ENCODE measurements around the gene PWWP2B. TPM values are rescaled to one million over a fixed set of nuclear protein-coding genes. Genes with fewer than 3 reads are reported as not detected.

The PWWP2B gene
- total RNA-seq, 1 donor from 2014 or later, result 12.0 TPM

DNA sequence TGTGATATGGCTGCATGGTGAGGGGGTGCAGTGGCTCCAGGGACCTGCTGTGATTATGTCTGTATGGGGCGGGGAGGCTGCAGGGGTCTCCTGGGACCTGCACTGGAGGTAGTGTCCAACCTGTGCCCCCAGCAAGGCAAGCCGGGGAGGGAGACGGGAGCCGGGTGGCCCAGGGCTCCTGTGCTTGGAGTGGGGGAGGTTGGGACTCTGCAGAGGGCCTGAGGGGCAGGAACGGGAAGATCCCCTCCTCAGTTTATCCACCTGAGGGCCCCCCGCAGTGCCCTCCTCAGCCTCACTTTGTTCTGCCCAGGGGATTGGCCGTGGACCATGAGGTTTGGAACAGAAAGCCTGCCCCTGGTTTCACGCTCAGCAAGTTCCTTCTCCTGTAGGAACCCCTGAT is 22.8 kb upstream of the PWWP2B start:
- Histone ChIP-seq H3K4me1 (ENCODE audit: insufficient read depth, low read length) (no peaks in the 10 kb centered on the region), H3K9me3 (ENCODE audit: insufficient read depth, low read depth, low read length) (no peaks in the 10 kb centered on the region), H3K36me3 (ENCODE audit: insufficient read depth, low read length) (no peaks in the 10 kb centered on the region), H3K4me3 (ENCODE audit: insufficient read depth, low read depth, low read length) (no peak overlapping the region), H3K4me2 (ENCODE audit: low read length) (no peak overlapping the region), H3K9ac (ENCODE audit: low read length) (no peak overlapping the region), H3K27me3 (ENCODE audit: insufficient read depth, low read length) (no peaks in the 10 kb centered on the region), H3K79me2 (ENCODE audit: insufficient read depth, low read length) (no peaks in the 10 kb centered on the region), H3K27ac (ENCODE audit: low read depth, low read length) (no peak overlapping the region), H2AFZ (ENCODE audit: low read depth, low read length) (no peak overlapping the region), H4K20me1 (ENCODE audit: insufficient read depth, low read length) (no peaks in the 10 kb centered on the region)
- Mint-ChIP-seq H3K4me3 (ENCODE audit: unreplicated experiment) (no peak overlapping the region), H3K9me3 (ENCODE audit: unreplicated experiment) (no peaks in the 10 kb centered on the region), H3K27ac (ENCODE audit: unreplicated experiment) (no peak overlapping the region), H3K36me3 (ENCODE audit: low read depth, unreplicated experiment) (peaks cover 4% of the 10 kb centered on the region), H3K4me1 (ENCODE audit: low read depth, unreplicated experiment) (peaks cover under 1% of the 10 kb centered on the region), H3K27me3 (ENCODE audit: low read depth, unreplicated experiment) (peaks cover 19% of the 10 kb centered on the region)
- no peak for DNase-seq (ENCODE audit: low read depth)
- no peak for TF ChIP-seq EZH2 (IDR thresholded peaks at IDR 0.05; ENCODE audit: insufficient read depth, low read length)
- TF ChIP-seq, protein P1, sequence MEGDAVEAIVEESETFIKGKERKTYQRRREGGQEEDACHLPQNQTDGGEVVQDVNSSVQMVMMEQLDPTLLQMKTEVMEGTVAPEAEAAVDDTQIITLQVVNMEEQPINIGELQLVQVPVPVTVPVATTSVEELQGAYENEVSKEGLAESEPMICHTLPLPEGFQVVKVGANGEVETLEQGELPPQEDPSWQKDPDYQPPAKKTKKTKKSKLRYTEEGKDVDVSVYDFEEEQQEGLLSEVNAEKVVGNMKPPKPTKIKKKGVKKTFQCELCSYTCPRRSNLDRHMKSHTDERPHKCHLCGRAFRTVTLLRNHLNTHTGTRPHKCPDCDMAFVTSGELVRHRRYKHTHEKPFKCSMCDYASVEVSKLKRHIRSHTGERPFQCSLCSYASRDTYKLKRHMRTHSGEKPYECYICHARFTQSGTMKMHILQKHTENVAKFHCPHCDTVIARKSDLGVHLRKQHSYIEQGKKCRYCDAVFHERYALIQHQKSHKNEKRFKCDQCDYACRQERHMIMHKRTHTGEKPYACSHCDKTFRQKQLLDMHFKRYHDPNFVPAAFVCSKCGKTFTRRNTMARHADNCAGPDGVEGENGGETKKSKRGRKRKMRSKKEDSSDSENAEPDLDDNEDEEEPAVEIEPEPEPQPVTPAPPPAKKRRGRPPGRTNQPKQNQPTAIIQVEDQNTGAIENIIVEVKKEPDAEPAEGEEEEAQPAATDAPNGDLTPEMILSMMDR (IDR thresholded peaks at IDR 0.05; ENCODE audit: insufficient read depth, low read depth, low read length), result no peak
- no peak for FAIRE-seq

DNA sequence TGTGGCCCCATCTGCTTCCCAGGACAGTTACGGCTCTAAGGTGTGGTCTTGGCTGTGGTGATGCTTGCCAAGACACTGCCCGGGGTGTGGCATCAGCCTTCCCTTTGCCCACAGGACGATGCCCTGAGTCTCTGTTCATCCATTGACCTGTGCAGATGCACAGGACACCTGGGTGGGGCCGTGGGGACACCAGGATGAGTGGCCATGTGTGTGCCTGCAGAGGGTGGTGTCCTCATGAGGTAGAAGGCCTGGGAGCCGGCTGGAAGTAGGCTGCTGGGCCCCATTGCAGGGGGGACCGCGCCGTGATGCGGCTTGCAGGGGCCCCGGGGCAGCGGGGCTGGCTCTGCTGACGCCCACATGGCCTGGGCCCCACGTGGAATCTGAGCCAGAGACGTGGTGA is 22.4 kb upstream of the PWWP2B start:
- Histone ChIP-seq H3K4me1 (ENCODE audit: insufficient read depth, low read length) (no peaks in the 10 kb centered on the region), H3K9me3 (ENCODE audit: insufficient read depth, low read depth, low read length) (no peaks in the 10 kb centered on the region), H3K79me2 (ENCODE audit: insufficient read depth, low read length) (no peaks in the 10 kb centered on the region), H2AFZ (ENCODE audit: low read depth, low read length) (no peak overlapping the region), H3K4me3 (ENCODE audit: insufficient read depth, low read depth, low read length) (no peak overlapping the region), H4K20me1 (ENCODE audit: insufficient read depth, low read length) (no peaks in the 10 kb centered on the region), H3K36me3 (ENCODE audit: insufficient read depth, low read length) (no peaks in the 10 kb centered on the region), H3K9ac (ENCODE audit: low read length) (no peak overlapping the region), H3K27me3 (ENCODE audit: insufficient read depth, low read length) (no peaks in the 10 kb centered on the region), H3K4me2 (ENCODE audit: low read length) (no peak overlapping the region), H3K27ac (ENCODE audit: low read depth, low read length) (no peak overlapping the region)
- TF ChIP-seq EZH2 (IDR thresholded peaks at IDR 0.05; ENCODE audit: insufficient read depth, low read length), result no peak
- TF ChIP-seq, protein P1 (IDR thresholded peaks at IDR 0.05; ENCODE audit: insufficient read depth, low read depth, low read length), result no peak
- Mint-ChIP-seq H3K27ac (ENCODE audit: unreplicated experiment) (no peak overlapping the region), H3K27me3 (ENCODE audit: low read depth, unreplicated experiment) (peaks cover 19% of the 10 kb centered on the region), H3K4me1 (ENCODE audit: low read depth, unreplicated experiment) (no peaks in the 10 kb centered on the region), H3K4me3 (ENCODE audit: unreplicated experiment) (no peak overlapping the region), H3K36me3 (ENCODE audit: low read depth, unreplicated experiment) (peaks cover 6% of the 10 kb centered on the region), H3K9me3 (ENCODE audit: unreplicated experiment) (no peaks in the 10 kb centered on the region)
- DNase-seq (ENCODE audit: low read depth) (no peak), FAIRE-seq (no peak)

DNA sequence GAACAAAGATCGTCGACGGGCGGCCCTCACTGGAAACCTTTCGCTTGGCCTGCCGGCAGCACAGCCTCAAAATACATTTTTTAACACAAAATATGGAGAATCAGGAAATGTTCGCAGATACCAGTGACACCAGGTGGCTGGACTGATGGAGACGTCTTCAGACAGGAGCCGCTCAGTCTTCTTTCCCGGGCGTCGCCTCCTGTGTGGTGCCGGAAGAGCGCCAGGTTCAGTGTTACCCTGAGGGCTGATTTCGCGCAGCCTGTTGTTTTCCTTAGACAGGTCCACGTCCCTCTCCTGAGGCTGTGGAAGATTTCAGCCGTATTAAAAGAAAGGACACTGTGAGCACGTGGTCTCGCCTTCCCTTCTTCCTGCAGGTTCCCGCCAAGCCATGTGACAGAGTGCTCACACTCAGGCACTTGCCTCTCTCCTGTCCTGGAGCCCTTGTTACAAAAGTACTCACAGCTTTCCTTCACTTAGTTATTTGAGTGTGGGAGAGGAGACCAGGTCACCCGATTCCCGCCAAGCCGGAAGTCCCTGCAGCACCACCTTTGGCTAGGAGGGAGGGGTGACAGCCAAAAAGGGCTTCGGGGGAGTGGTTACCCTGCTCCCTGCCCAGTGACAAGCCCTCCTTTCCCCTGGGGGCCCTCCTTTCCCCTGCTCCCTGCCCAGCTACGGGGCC is 21.7 kb upstream of the PWWP2B start:
- no peak for FAIRE-seq
- Histone ChIP-seq H3K79me2 (ENCODE audit: insufficient read depth, low read length) (no peaks in the 10 kb centered on the region), H3K4me3 (ENCODE audit: insufficient read depth, low read depth, low read length) (no peak overlapping the region), H3K27ac (ENCODE audit: low read depth, low read length) (no peak overlapping the region), H3K36me3 (ENCODE audit: insufficient read depth, low read length) (no peaks in the 10 kb centered on the region), H3K9ac (ENCODE audit: low read length) (no peak overlapping the region), H3K9me3 (ENCODE audit: insufficient read depth, low read depth, low read length) (no peaks in the 10 kb centered on the region), H3K4me1 (ENCODE audit: insufficient read depth, low read length) (no peaks in the 10 kb centered on the region), H3K4me2 (ENCODE audit: low read length) (no peak overlapping the region), H2AFZ (ENCODE audit: low read depth, low read length) (no peak overlapping the region), H3K27me3 (ENCODE audit: insufficient read depth, low read length) (no peaks in the 10 kb centered on the region), H4K20me1 (ENCODE audit: insufficient read depth, low read length) (no peaks in the 10 kb centered on the region)
- Mint-ChIP-seq H3K27me3 (ENCODE audit: low read depth, unreplicated experiment) (peaks cover 19% of the 10 kb centered on the region), H3K27ac (ENCODE audit: unreplicated experiment) (no peak overlapping the region), H3K36me3 (ENCODE audit: low read depth, unreplicated experiment) (peaks cover 6% of the 10 kb centered on the region), H3K4me3 (ENCODE audit: unreplicated experiment) (no peak overlapping the region), H3K4me1 (ENCODE audit: low read depth, unreplicated experiment) (no peaks in the 10 kb centered on the region), H3K9me3 (ENCODE audit: unreplicated experiment) (no peaks in the 10 kb centered on the region)
- DNase-seq (ENCODE audit: low read depth), result no peak
- TF ChIP-seq EZH2 (IDR thresholded peaks at IDR 0.05; ENCODE audit: insufficient read depth, low read length), result no peak
- TF ChIP-seq, protein P1 (IDR thresholded peaks at IDR 0.05; ENCODE audit: insufficient read depth, low read depth, low read length), result no peak
